Uterus (tissue), 4 donors: ENCODE results near the gene HUNK. TPM values are rescaled to one million over a fixed set of nuclear protein-coding genes. Genes with fewer than 3 reads are reported as not detected.

Experiments
- DNase-seq, 2 donors: peaks; one replicate each; pipeline ENCODE4 v3.0.0-alpha.2; 2019 to 2020
- H3K27ac ChIP-seq, 2 donors: fragments of 200-600 bp; sonication (generic); 1 replicate in 1 of 2; 2 replicates in 1 of 2; pipeline ENCODE4 v1.5.1; 2016 to 2018
- H3K27me3 ChIP-seq, 2 donors: fragments of 200-600 bp; sonication (generic); one replicate each; pipeline ENCODE4 v1.5.1; 2018 to 2019; ENCODE audit warnings: control low read depth in 1 of 2
- H3K36me3 ChIP-seq, 2 donors: fragments of 200-600 bp; sonication (generic); one replicate each; pipeline ENCODE4 v1.5.1; 2019; ENCODE audit warnings: control low read depth in 1 of 2
- H3K4me1 ChIP-seq, 2 donors: fragments of 200-600 bp; sonication (generic); one replicate each; pipeline ENCODE4 v1.5.1; 2018 to 2019; ENCODE audit warnings: control low read depth in 1 of 2
- H3K4me3 ChIP-seq, 2 donors: fragments of 200-600 bp; sonication (generic); 1 replicate in 1 of 2; 2 replicates in 1 of 2; pipeline ENCODE4 v1.5.1; 2018 to 2019; ENCODE audit warnings: mild to moderate bottlenecking in 1 of 2
- H3K9me3 ChIP-seq, 2 donors: fragments of 200-600 bp; sonication (generic); one replicate each; pipeline ENCODE4 v1.5.1; 2019; ENCODE audit warnings: control low read depth in 1 of 2
- CTCF ChIP-seq, 4 experiments: fragments of 200-600 bp in 2 of 4; fragments of 450-650 bp in 2 of 4; sonication (generic) in 2 of 4; IDR thresholded peaks; one replicate each; pipeline ENCODE4 v1.5.1; 2016 to 2019; ENCODE audit warnings: antibody characterized with exemption in 4 of 4, mild to moderate bottlenecking in 2 of 4, moderate library complexity in 1 of 4
- POLR2A ChIP-seq, 2 donors: fragments of 450-650 bp; IDR thresholded peaks; one replicate each; pipeline ENCODE4 v1.6.1; 2016; ENCODE audit warnings: antibody characterized with exemption in 2 of 2, mild to moderate bottlenecking in 1 of 2, moderate library complexity in 1 of 2
- intact Hi-C: fragments of 100-400 bp; cut with DNase I; formaldehyde crosslinking; loops from one replicate; pipeline ENCODE4 v1.15.1; 2023; ENCODE audit warnings: low total_unique reads
- total RNA-seq, 4 donors: library from RNA; depleted of rRNA in 3 of 4; stranded (reverse); fragments of >200 nt in 3 of 4; gene quantifications; one replicate each; pipeline versions ENCODE4 v1.1.0 to v1.2.4, GENCODE V29; 2014 to 2023
- donor health status: DM: yes; HTN: yes; CAD: no.

HUNK gene
- 1 to 10 TPM; 1.5 to 8.8 (median 4.6) TPM for total RNA-seq

- peak; percentile 34 to 42 for DNase-seq
- intact Hi-C loops, result no loop called here
- Histone ChIP-seq H3K4me3 (peak within 1 kb of the TSS; percentile 52 to 72), H3K27ac (peak within 1 kb of the TSS; percentile 63 to 82), H3K9me3 (no peaks in the 10 kb centered on the region), H3K4me1 (peaks cover 0 to 6% of the 10 kb centered on the region in 2 donors), H3K36me3 (no peaks in the 10 kb centered on the region), H3K27me3 (no peaks in the 10 kb centered on the region)
- TF ChIP-seq CTCF (IDR thresholded peaks at IDR 0.05) (peak in 1 of 4 experiments; percentile 16), POLR2A (IDR thresholded peaks at IDR 0.05) (no peak)
These were observed at the start of gene HUNK for GRCh38 chr21:31872452-31873274. Gene HUNK, plus strand, starts transcription at chr21:31873020. Its CDS starts 655 bp downstream, at chr21:31873675.

GRCh38 chr21:31829736-31830472 lies 42.9 kb upstream of the HUNK start:
- H3K9me3 ChIP-seq, result no peaks in the 10 kb centered on the region
- no peak overlapping the region for H3K27ac ChIP-seq
- intact Hi-C loops, result no loop called here
- no peaks in the 10 kb centered on the region for H3K27me3 ChIP-seq
- H3K36me3 ChIP-seq, result no peaks in the 10 kb centered on the region
- DNase-seq, result no peak
- no peaks in the 10 kb centered on the region for H3K4me1 ChIP-seq
- TF ChIP-seq POLR2A (IDR thresholded peaks at IDR 0.05), result no peak
- no peak for TF ChIP-seq CTCF (IDR thresholded peaks at IDR 0.05)
- H3K4me3 ChIP-seq, result no peak overlapping the region

- Histone ChIP-seq H3K4me1 (no peaks in the 10 kb centered on the region), H3K36me3 (no peaks in the 10 kb centered on the region), H3K27ac (no peak overlapping the region), H3K9me3 (no peaks in the 10 kb centered on the region), H3K4me3 (no peak overlapping the region), H3K27me3 (no peaks in the 10 kb centered on the region)
- intact Hi-C loops, result no loop called here
- DNase-seq, result no peak
- TF ChIP-seq POLR2A (IDR thresholded peaks at IDR 0.05) (no peak), CTCF (IDR thresholded peaks at IDR 0.05) (no peak)
These were observed 42.1 kb upstream of the HUNK start for GRCh38 chr21:31830701-31831100.

- intact Hi-C loops, result no loop called here
- TF ChIP-seq POLR2A (IDR thresholded peaks at IDR 0.05), result no peak
- no peak for TF ChIP-seq CTCF (IDR thresholded peaks at IDR 0.05)
- Histone ChIP-seq H3K9me3 (no peaks in the 10 kb centered on the region), H3K4me3 (no peak overlapping the region), H3K27ac (no peak overlapping the region), H3K36me3 (no peaks in the 10 kb centered on the region), H3K27me3 (no peaks in the 10 kb centered on the region), H3K4me1 (no peaks in the 10 kb centered on the region)
- no peak for DNase-seq
These were observed 35.8 kb upstream of the HUNK start for GRCh38 chr21:31837041-31837440.
